K562 (cell line): ENCODE data around the gene PUM2.

Experiments used
- CHD2 ChIP-seq: IDR thresholded peaks from 2 replicates; pipeline ENCODE4 v1.6.1; 2011; ENCODE audit warnings: low read depth, low read length
- EZH2 ChIP-seq: IDR thresholded peaks from 2 replicates; pipeline ENCODE4 v1.6.1; 2012; ENCODE audit warnings: low read depth, mild to moderate bottlenecking, inconsistent platforms, low read length, borderline replicate concordance
- FOXJ2 ChIP-seq: fragments of 200-800 bp; sonication (Bioruptor generic); IDR thresholded peaks from 2 replicates; pipeline ENCODE4 v1.6.1; 2016; ENCODE audit warnings: missing genetic modification characterization, missing compliant biosample characterization
- TF ChIP-seq, protein P1 (sequence below), 3 experiments: IDR thresholded peaks in 2 of 3; conservative IDR thresholded peaks in 1 of 3; 2 replicates each; pipeline ENCODE4 v1.5.1; 2011 to 2012; ENCODE audit warnings: low read length in 3 of 3, mild to moderate bottlenecking in 3 of 3, control low read depth in 2 of 3, improper control_type of control experiment in 1 of 3, inconsistent platforms in 1 of 3, low read depth in 1 of 3, mixed read lengths in 1 of 3, moderate library complexity in 1 of 3; ENCODE audit not compliant: insufficient read depth in 2 of 3
- TF ChIP-seq, protein P2 (sequence below), 2 experiments: fragments of 450-650 bp; formaldehyde crosslinking in 1 of 2; IDR thresholded peaks; 2 replicates each; pipeline versions ENCODE4 v1.4.0 to v1.6.1; 2014 to 2020; ENCODE audit warnings: mild to moderate bottlenecking in 2 of 2, borderline replicate concordance in 1 of 2, low read depth in 1 of 2
- TF ChIP-seq, protein P3 (sequence below): sonication (generic); formaldehyde crosslinking; IDR thresholded peaks from 2 replicates; pipeline ENCODE4 v1.4.0; 2020; ENCODE audit warnings: mild to moderate bottlenecking, missing genetic modification reagents

DNA sequence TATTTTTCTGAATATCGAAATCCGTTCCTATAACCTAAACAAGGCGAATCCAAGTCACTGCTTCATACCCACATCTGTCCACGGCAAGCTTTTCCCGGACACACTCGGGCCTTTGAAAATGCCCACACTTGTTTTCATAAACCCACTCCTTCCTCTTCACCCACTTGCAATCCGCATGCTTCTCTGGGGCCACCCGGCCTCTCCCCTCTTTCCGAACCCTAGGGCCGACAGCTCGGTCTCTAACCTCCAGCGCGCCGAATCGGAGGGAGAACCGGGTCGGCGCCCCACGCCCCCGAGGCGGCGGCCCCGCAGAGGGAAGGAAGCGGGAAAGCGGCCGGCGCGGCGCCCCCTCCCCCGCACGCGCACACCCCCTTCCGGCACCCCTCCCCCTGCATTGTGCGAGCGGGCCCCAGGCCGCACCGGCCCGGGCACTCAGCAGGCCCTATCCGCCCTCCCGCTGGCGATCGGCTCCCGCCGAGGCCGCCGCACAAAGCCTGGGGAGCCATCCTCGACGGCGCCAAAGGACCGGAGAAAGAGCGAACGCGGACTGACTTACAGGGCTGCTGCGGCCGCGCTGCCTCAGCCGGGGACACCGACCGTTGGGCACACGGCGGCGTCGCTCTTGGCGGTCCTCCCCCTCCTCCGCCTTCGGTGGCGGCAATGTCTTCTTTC, 467 bp downstream of the PUM2 start:
- TF ChIP-seq, protein P1, sequence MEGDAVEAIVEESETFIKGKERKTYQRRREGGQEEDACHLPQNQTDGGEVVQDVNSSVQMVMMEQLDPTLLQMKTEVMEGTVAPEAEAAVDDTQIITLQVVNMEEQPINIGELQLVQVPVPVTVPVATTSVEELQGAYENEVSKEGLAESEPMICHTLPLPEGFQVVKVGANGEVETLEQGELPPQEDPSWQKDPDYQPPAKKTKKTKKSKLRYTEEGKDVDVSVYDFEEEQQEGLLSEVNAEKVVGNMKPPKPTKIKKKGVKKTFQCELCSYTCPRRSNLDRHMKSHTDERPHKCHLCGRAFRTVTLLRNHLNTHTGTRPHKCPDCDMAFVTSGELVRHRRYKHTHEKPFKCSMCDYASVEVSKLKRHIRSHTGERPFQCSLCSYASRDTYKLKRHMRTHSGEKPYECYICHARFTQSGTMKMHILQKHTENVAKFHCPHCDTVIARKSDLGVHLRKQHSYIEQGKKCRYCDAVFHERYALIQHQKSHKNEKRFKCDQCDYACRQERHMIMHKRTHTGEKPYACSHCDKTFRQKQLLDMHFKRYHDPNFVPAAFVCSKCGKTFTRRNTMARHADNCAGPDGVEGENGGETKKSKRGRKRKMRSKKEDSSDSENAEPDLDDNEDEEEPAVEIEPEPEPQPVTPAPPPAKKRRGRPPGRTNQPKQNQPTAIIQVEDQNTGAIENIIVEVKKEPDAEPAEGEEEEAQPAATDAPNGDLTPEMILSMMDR (IDR thresholded peaks at IDR 0.05 in 2 of 3, conservative IDR thresholded peaks at IDR 0.05 in 1 of 3; ENCODE audit: insufficient read depth in 2 of 3, low read depth in 1 of 3, low read length in 3 of 3), result no peak
- TF ChIP-seq, protein P2, sequence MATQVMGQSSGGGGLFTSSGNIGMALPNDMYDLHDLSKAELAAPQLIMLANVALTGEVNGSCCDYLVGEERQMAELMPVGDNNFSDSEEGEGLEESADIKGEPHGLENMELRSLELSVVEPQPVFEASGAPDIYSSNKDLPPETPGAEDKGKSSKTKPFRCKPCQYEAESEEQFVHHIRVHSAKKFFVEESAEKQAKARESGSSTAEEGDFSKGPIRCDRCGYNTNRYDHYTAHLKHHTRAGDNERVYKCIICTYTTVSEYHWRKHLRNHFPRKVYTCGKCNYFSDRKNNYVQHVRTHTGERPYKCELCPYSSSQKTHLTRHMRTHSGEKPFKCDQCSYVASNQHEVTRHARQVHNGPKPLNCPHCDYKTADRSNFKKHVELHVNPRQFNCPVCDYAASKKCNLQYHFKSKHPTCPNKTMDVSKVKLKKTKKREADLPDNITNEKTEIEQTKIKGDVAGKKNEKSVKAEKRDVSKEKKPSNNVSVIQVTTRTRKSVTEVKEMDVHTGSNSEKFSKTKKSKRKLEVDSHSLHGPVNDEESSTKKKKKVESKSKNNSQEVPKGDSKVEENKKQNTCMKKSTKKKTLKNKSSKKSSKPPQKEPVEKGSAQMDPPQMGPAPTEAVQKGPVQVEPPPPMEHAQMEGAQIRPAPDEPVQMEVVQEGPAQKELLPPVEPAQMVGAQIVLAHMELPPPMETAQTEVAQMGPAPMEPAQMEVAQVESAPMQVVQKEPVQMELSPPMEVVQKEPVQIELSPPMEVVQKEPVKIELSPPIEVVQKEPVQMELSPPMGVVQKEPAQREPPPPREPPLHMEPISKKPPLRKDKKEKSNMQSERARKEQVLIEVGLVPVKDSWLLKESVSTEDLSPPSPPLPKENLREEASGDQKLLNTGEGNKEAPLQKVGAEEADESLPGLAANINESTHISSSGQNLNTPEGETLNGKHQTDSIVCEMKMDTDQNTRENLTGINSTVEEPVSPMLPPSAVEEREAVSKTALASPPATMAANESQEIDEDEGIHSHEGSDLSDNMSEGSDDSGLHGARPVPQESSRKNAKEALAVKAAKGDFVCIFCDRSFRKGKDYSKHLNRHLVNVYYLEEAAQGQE (IDR thresholded peaks at IDR 0.05; ENCODE audit: borderline replicate concordance), result no peak
- TF ChIP-seq, protein P2 (CRISPR knock-in tag; IDR thresholded peaks at IDR 0.05; ENCODE audit: low read depth), result no peak
- TF ChIP-seq CHD2 (no peak), EZH2 (no peak), FOXJ2 (no peak)
- TF ChIP-seq, protein P3, sequence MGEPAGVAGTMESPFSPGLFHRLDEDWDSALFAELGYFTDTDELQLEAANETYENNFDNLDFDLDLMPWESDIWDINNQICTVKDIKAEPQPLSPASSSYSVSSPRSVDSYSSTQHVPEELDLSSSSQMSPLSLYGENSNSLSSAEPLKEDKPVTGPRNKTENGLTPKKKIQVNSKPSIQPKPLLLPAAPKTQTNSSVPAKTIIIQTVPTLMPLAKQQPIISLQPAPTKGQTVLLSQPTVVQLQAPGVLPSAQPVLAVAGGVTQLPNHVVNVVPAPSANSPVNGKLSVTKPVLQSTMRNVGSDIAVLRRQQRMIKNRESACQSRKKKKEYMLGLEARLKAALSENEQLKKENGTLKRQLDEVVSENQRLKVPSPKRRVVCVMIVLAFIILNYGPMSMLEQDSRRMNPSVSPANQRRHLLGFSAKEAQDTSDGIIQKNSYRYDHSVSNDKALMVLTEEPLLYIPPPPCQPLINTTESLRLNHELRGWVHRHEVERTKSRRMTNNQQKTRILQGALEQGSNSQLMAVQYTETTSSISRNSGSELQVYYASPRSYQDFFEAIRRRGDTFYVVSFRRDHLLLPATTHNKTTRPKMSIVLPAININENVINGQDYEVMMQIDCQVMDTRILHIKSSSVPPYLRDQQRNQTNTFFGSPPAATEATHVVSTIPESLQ, result no peak; the same call in 1 of the 2 replicates
